DOHH2 (cell line): ENCODE results near the gene URI1.

Experiments used
- H3F3A ChIP-seq: fragments of 200-600 bp; sonication (generic), shearing (Covaris generic); 2 replicates; pipeline ENCODE4 v1.6.0; 2016; ENCODE audit warnings: antibody characterized with exemption, mild to moderate bottlenecking; ENCODE audit not compliant: control insufficient read depth, insufficient read depth
- H3K27ac ChIP-seq: fragments of 200-600 bp; sonication (generic); 2 replicates; pipeline ENCODE4 v1.5.1; 2014; ENCODE audit warnings: low read depth, mild to moderate bottlenecking, low read length, moderate library complexity
- H3K27me3 ChIP-seq: fragments of 200-600 bp; sonication (generic); 2 replicates; pipeline ENCODE4 v1.6.1; 2014; ENCODE audit warnings: mild to moderate bottlenecking, low read length, mixed read lengths; ENCODE audit not compliant: control insufficient read depth
- H3K36me3 ChIP-seq: fragments of 200-600 bp; sonication (generic); 2 replicates; pipeline ENCODE4 v1.6.1; 2014; ENCODE audit warnings: mild to moderate bottlenecking, low read length, moderate library complexity, mixed read lengths; ENCODE audit not compliant: control insufficient read depth
- H3K4me1 ChIP-seq: fragments of 200-600 bp; sonication (generic); 2 replicates; pipeline ENCODE4 v1.6.1; 2014; ENCODE audit warnings: mild to moderate bottlenecking, low read length, mixed read lengths; ENCODE audit not compliant: control insufficient read depth
- H3K4me2 ChIP-seq: fragments of 200-600 bp; sonication (generic); 2 replicates; pipeline ENCODE4 v1.6.0; 2014; ENCODE audit warnings: mild to moderate bottlenecking, low read length, moderate library complexity
- H3K4me3 ChIP-seq: fragments of 200-600 bp; sonication (generic); 2 replicates; pipeline ENCODE4 v1.5.1; 2014; ENCODE audit warnings: mild to moderate bottlenecking, low read length, mixed read lengths
- H3K79me2 ChIP-seq: fragments of 200-600 bp; sonication (generic); 2 replicates; pipeline ENCODE4 v1.6.1; 2014; ENCODE audit warnings: mild to moderate bottlenecking, low read length, mixed read lengths; ENCODE audit not compliant: control insufficient read depth
- H3K9me2 ChIP-seq: fragments of 200-600 bp; sonication (generic); replicated peaks from 2 replicates; pipeline ENCODE4 v1.6.1; 2014; ENCODE audit warnings: mild to moderate bottlenecking, low read length, mixed read lengths; ENCODE audit not compliant: control insufficient read depth
- H3K9me3 ChIP-seq: fragments of 200-600 bp; sonication (generic); 2 replicates; pipeline ENCODE4 v1.6.1; 2014; ENCODE audit warnings: antibody characterized with exemption, low read length, mixed read lengths; ENCODE audit not compliant: control insufficient read depth, insufficient read depth
- H4K20me1 ChIP-seq: fragments of 200-600 bp; sonication (generic); 2 replicates; pipeline ENCODE4 v1.6.0; 2014; ENCODE audit warnings: low read depth, mild to moderate bottlenecking, antibody characterized with exemption, low read length, moderate library complexity; ENCODE audit not compliant: control insufficient read depth, insufficient read depth
- EZH2phosphoT487 ChIP-seq: fragments of 200-600 bp; sonication (generic); IDR thresholded peaks from 2 replicates; pipeline ENCODE4 v1.6.1; 2017; ENCODE audit warnings: borderline replicate concordance, mild to moderate bottlenecking, antibody characterized with exemption, low read length, moderate library complexity, mixed read lengths
- TF ChIP-seq, protein P1 (sequence below): fragments of 200-600 bp; sonication (generic); IDR thresholded peaks from one replicate; pipeline ENCODE4 v1.5.1; 2014; ENCODE audit warnings: antibody characterized with exemption, mild to moderate bottlenecking, low read depth, low read length; ENCODE audit not compliant: poor library complexity, severe bottlenecking

The URI1 gene

GRCh38 chr19:29917911-29918310, 24.1 kb upstream of the URI1 start:
- Histone ChIP-seq H3K4me2 (no peak overlapping the region), H3K27me3 (no peaks in the 10 kb centered on the region), H3K36me3 (no peaks in the 10 kb centered on the region), H4K20me1 (no peaks in the 10 kb centered on the region), H3K9me3 (no peaks in the 10 kb centered on the region), H3K27ac (no peak overlapping the region), H3K9me2 (no peaks in the 10 kb centered on the region), H3F3A (no peaks in the 10 kb centered on the region), H3K79me2 (no peaks in the 10 kb centered on the region), H3K4me1 (no peaks in the 10 kb centered on the region), H3K4me3 (no peak overlapping the region)
- TF ChIP-seq, protein P1, sequence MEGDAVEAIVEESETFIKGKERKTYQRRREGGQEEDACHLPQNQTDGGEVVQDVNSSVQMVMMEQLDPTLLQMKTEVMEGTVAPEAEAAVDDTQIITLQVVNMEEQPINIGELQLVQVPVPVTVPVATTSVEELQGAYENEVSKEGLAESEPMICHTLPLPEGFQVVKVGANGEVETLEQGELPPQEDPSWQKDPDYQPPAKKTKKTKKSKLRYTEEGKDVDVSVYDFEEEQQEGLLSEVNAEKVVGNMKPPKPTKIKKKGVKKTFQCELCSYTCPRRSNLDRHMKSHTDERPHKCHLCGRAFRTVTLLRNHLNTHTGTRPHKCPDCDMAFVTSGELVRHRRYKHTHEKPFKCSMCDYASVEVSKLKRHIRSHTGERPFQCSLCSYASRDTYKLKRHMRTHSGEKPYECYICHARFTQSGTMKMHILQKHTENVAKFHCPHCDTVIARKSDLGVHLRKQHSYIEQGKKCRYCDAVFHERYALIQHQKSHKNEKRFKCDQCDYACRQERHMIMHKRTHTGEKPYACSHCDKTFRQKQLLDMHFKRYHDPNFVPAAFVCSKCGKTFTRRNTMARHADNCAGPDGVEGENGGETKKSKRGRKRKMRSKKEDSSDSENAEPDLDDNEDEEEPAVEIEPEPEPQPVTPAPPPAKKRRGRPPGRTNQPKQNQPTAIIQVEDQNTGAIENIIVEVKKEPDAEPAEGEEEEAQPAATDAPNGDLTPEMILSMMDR, result no peak

DNA sequence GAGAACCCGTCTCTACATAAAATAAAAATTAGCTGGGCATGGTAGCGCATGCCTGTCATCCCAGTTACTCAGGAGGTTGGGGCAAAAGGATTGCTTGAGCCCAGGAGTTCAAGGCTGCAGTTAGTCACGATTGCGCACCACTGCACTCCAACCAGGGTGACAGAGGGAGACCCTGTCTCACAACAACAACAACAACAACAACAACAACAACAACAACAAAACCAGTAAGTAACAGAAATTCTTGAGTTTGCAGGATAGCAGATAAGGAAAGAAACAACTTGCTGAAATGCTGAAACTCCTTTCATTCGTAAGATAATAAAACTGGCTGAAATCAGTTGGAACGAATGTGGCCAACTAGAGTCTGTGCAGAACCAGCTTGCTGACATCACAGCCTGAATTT, 23.1 kb upstream of the URI1 start:
- no peak for TF ChIP-seq EZH2phosphoT487
- TF ChIP-seq, protein P1, result no peak
- Histone ChIP-seq H3K4me1 (no peaks in the 10 kb centered on the region), H3K36me3 (no peaks in the 10 kb centered on the region), H3K9me2 (no peaks in the 10 kb centered on the region), H3K4me3 (no peak overlapping the region), H3K9me3 (no peaks in the 10 kb centered on the region), H3K79me2 (no peaks in the 10 kb centered on the region), H3K4me2 (no peak overlapping the region), H3F3A (no peaks in the 10 kb centered on the region), H3K27me3 (no peaks in the 10 kb centered on the region), H3K27ac (no peak overlapping the region), H4K20me1 (no peaks in the 10 kb centered on the region)

GRCh38 chr19:29922972-29923371, 19.1 kb upstream of the URI1 start:
- Histone ChIP-seq H3K9me2 (no peaks in the 10 kb centered on the region), H3K79me2 (no peaks in the 10 kb centered on the region), H3K27ac (no peak overlapping the region), H3K4me1 (peaks cover 2% of the 10 kb centered on the region), H3F3A (no peaks in the 10 kb centered on the region), H3K4me2 (no peak overlapping the region), H4K20me1 (no peaks in the 10 kb centered on the region), H3K4me3 (no peak overlapping the region), H3K9me3 (no peaks in the 10 kb centered on the region), H3K27me3 (no peaks in the 10 kb centered on the region), H3K36me3 (no peaks in the 10 kb centered on the region)
- TF ChIP-seq, protein P1, result no peak
- TF ChIP-seq EZH2phosphoT487, result no peak

GRCh38 chr19:29923653-29924052, 18.4 kb upstream of the URI1 start:
- H3K79me2 ChIP-seq, result no peaks in the 10 kb centered on the region
- H3F3A ChIP-seq, result no peaks in the 10 kb centered on the region
- H3K4me1 ChIP-seq, result peaks cover 8% of the 10 kb centered on the region
- no peak overlapping the region for H3K4me2 ChIP-seq
- H3K27me3 ChIP-seq, result no peaks in the 10 kb centered on the region
- TF ChIP-seq, protein P1, result peak; percentile 17
- no peak for TF ChIP-seq EZH2phosphoT487
- H3K9me3 ChIP-seq, result no peaks in the 10 kb centered on the region
- no peak overlapping the region for H3K4me3 ChIP-seq
- H3K27ac ChIP-seq, result no peak overlapping the region
- H3K9me2 ChIP-seq, result no peaks in the 10 kb centered on the region
- H4K20me1 ChIP-seq, result no peaks in the 10 kb centered on the region
- no peaks in the 10 kb centered on the region for H3K36me3 ChIP-seq
